ENCODE measurements around the gene EXOSC7. TPM values are rescaled to one million over a fixed set of nuclear protein-coding genes. Genes with fewer than 3 reads are reported as not detected.

The EXOSC7 gene
- total and polyA plus RNA-seq, 4 experiments from 2014 or later = 44.6 to 66.9 (median 47.3) TPM

DNA sequence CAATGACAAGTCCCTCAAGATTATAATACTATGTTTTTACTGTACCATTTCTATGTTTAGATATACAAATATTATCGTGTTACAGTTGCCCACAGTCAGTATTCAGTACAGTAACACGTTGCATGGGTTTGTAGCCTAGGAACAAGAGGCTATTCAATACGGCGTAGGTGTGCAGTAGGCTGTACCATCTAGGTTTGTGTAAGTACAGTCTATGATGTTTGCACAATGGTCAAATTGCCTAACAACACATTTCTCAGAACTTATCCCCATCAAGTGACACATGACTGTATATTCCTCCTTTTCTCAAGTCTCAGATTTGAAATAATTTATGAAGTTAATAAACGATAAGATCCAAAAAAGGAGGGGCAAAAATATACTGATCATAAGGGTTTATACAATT is 21.7 kb upstream of the EXOSC7 start:
- no peaks in the 10 kb centered on the region for H3K27me3 Mint-ChIP-seq
- no peak overlapping the region for H3K4me3 ChIP-seq (ENCODE audit: low read length in 2 of 2)
- H3K27ac Mint-ChIP-seq = no peak overlapping the region
- no peaks in the 10 kb centered on the region for H3K27me3 ChIP-seq (ENCODE audit: insufficient read depth, low read length)
- no peak overlapping the region for H3K27ac ChIP-seq (ENCODE audit: low read depth, low read length)
- no peaks in the 10 kb centered on the region for H3K9me3 ChIP-seq (ENCODE audit: control insufficient read depth in 1 of 2, low read length in 2 of 2)
- intact Hi-C loops (cut with micrococcal nuclease) = no loop called here
- H3K4me1 ChIP-seq (ENCODE audit: insufficient read depth, low read length) = no peaks in the 10 kb centered on the region
- H3K36me3 ChIP-seq (ENCODE audit: insufficient read depth, low read length) = peaks cover 13% of the 10 kb centered on the region
- no peaks in the 10 kb centered on the region for H3K9me3 Mint-ChIP-seq
- no peak overlapping the region for H3K4me3 Mint-ChIP-seq
- H3K4me1 Mint-ChIP-seq = peaks cover 6 to 25% (median 20%) of the 10 kb centered on the region in 4 donors
- ChIA-PET POLR2A (ENCODE audit: partially characterized antibody) (no interaction called here), CTCF (ENCODE audit: partially characterized antibody) (no interaction called here)
- DNase-seq = no peak
- H3K36me3 Mint-ChIP-seq = peaks cover 29 to 32% of the 10 kb centered on the region in 2 donors

DNA sequence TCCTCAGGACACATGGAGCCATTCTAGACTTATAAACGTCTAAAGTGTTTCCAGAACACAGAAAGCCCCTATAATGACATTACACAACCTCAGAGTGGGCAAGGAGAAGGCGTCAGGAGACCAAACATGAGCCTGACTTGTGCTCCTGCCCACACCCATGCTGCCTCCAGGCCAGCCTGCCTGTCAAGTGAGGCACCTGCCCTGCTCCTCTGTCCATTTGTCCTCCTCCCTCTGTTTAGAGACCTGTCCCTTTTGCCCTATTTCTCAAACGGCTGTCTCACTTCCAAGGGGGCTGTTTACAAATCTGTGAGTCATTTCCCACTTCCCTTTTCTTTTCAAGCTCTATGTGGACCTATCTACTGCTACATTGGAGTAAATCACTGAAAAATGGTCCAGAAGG is 21.1 kb upstream of the EXOSC7 start:
- H3K9me3 ChIP-seq (ENCODE audit: control insufficient read depth in 1 of 2, low read length in 2 of 2) = no peaks in the 10 kb centered on the region
- peaks cover 13% of the 10 kb centered on the region for H3K36me3 ChIP-seq (ENCODE audit: insufficient read depth, low read length)
- peaks cover 6 to 25% (median 20%) of the 10 kb centered on the region in 4 donors for H3K4me1 Mint-ChIP-seq
- H3K4me3 Mint-ChIP-seq = no peak overlapping the region
- peaks cover 31 to 32% of the 10 kb centered on the region in 2 donors for H3K36me3 Mint-ChIP-seq
- DNase-seq = no peak
- intact Hi-C loops (cut with micrococcal nuclease) = no loop called here
- H3K9me3 Mint-ChIP-seq = no peaks in the 10 kb centered on the region
- ChIA-PET POLR2A (ENCODE audit: partially characterized antibody) (no interaction called here), CTCF (ENCODE audit: partially characterized antibody) (no interaction called here)
- H3K4me1 ChIP-seq (ENCODE audit: insufficient read depth, low read length) = no peaks in the 10 kb centered on the region
- H3K4me3 ChIP-seq (ENCODE audit: low read length in 2 of 2) = no peak overlapping the region
- no peak overlapping the region for H3K27ac ChIP-seq (ENCODE audit: low read depth, low read length)
- H3K27me3 Mint-ChIP-seq = no peaks in the 10 kb centered on the region
- no peak overlapping the region for H3K27ac Mint-ChIP-seq
- no peaks in the 10 kb centered on the region for H3K27me3 ChIP-seq (ENCODE audit: insufficient read depth, low read length)

GRCh38 chr3:44955917-44956316 is 20.1 kb upstream of the EXOSC7 start:
- Mint-ChIP-seq H3K27me3 (no peaks in the 10 kb centered on the region), H3K27ac (peak overlapping the region in 2 of 7 donors; percentile 17 to 26), H3K4me3 (no peak overlapping the region), H3K4me1 (peaks cover 6 to 25% (median 23%) of the 10 kb centered on the region in 4 donors), H3K9me3 (no peaks in the 10 kb centered on the region), H3K36me3 (peaks cover 27 to 32% of the 10 kb centered on the region in 2 donors)
- H3K36me3 ChIP-seq (ENCODE audit: insufficient read depth, low read length) = peaks cover 13% of the 10 kb centered on the region
- CTCF ChIA-PET (ENCODE audit: partially characterized antibody) = no interaction called here
- DNase-seq = no peak
- no peaks in the 10 kb centered on the region for H3K27me3 ChIP-seq (ENCODE audit: insufficient read depth, low read length)
- H3K9me3 ChIP-seq (ENCODE audit: control insufficient read depth in 1 of 2, low read length in 2 of 2) = no peaks in the 10 kb centered on the region
- intact Hi-C loops (cut with micrococcal nuclease) = no loop called here
- H3K4me1 ChIP-seq (ENCODE audit: insufficient read depth, low read length) = no peaks in the 10 kb centered on the region
- H3K4me3 ChIP-seq (ENCODE audit: low read length in 2 of 2) = no peak overlapping the region
- POLR2A ChIA-PET (ENCODE audit: partially characterized antibody) = interaction anchor here (0.9 kb wide), 1 partner anchor 21 kb away, joined by 4 read pairs; no protein-coding TSS in a partner anchor
- H3K27ac ChIP-seq (ENCODE audit: low read depth, low read length) = no peak overlapping the region

DNA sequence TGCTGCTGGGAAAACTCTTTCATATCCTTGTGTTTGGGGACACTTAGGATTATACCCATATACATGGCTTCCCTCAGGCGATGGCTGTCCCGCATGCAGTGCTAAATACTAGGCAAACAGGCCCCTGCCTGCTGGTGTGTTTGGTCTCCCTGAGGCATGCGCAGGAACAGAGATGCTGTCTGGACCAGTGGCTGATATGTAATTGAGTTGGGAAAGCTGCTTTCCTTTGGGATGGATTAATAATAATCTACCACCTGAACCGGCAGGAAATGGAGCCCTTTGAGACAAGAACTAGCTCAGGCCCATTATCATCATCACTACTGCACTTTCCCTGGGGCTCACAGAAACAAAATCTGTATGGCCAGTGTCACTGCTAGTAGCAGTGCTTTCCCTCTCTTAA is 18.1 kb upstream of the EXOSC7 start:
- CTCF ChIA-PET (ENCODE audit: partially characterized antibody) = no interaction called here
- no peak overlapping the region for H3K27ac ChIP-seq (ENCODE audit: low read depth, low read length)
- Mint-ChIP-seq H3K27ac (no peak overlapping the region), H3K4me1 (peaks cover 10 to 31% (median 19%) of the 10 kb centered on the region in 4 donors), H3K36me3 (peaks cover 23 to 29% of the 10 kb centered on the region in 2 donors), H3K27me3 (no peaks in the 10 kb centered on the region), H3K4me3 (no peak overlapping the region), H3K9me3 (no peaks in the 10 kb centered on the region)
- POLR2A ChIA-PET (ENCODE audit: partially characterized antibody) = no interaction called here
- H3K4me1 ChIP-seq (ENCODE audit: insufficient read depth, low read length) = peaks cover 4% of the 10 kb centered on the region
- peaks cover 13% of the 10 kb centered on the region for H3K36me3 ChIP-seq (ENCODE audit: insufficient read depth, low read length)
- H3K27me3 ChIP-seq (ENCODE audit: insufficient read depth, low read length) = no peaks in the 10 kb centered on the region
- no peak for DNase-seq
- no peak overlapping the region for H3K4me3 ChIP-seq (ENCODE audit: low read length in 2 of 2)
- intact Hi-C loops (cut with micrococcal nuclease) = no loop called here
- H3K9me3 ChIP-seq (ENCODE audit: control insufficient read depth in 1 of 2, low read length in 2 of 2) = no peaks in the 10 kb centered on the region

DNA sequence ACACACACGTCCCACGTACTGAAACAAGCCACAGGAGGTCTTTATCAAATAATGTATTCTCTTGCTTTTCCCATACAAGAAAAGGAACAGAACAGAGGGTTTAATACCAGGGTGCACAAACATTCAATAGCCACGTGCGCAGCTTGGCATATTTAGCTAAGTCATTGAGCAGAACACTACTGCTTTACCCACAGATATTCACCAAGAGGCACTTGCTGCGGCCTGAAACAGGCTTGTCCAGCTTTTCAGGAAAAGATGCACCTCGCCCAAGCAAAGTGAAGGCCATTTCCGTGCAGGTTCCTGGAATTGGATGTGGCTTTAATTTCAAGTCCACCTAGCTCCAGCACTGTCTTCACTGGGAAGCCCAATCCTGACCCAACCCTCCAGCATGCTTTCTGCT is 17.7 kb upstream of the EXOSC7 start:
- Histone ChIP-seq H3K4me3 (ENCODE audit: low read length in 2 of 2) (no peak overlapping the region), H3K27ac (ENCODE audit: low read depth, low read length) (no peak overlapping the region), H3K4me1 (ENCODE audit: insufficient read depth, low read length) (peaks cover 4% of the 10 kb centered on the region), H3K36me3 (ENCODE audit: insufficient read depth, low read length) (peaks cover 13% of the 10 kb centered on the region), H3K27me3 (ENCODE audit: insufficient read depth, low read length) (no peaks in the 10 kb centered on the region), H3K9me3 (ENCODE audit: control insufficient read depth in 1 of 2, low read length in 2 of 2) (no peaks in the 10 kb centered on the region)
- Mint-ChIP-seq H3K9me3 (no peaks in the 10 kb centered on the region), H3K27me3 (no peaks in the 10 kb centered on the region), H3K36me3 (peaks cover 23 to 29% of the 10 kb centered on the region in 2 donors), H3K4me3 (no peak overlapping the region), H3K4me1 (peaks cover 12 to 34% (median 22%) of the 10 kb centered on the region in 4 donors), H3K27ac (no peak overlapping the region)
- POLR2A ChIA-PET (ENCODE audit: partially characterized antibody) = no interaction called here
- CTCF ChIA-PET (ENCODE audit: partially characterized antibody) = no interaction called here
- intact Hi-C loops (cut with micrococcal nuclease) = no loop called here
- no peak for DNase-seq

- no peaks in the 10 kb centered on the region for H3K27me3 ChIP-seq (ENCODE audit: insufficient read depth, low read length)
- H3K4me1 ChIP-seq (ENCODE audit: insufficient read depth, low read length) = peaks cover 4% of the 10 kb centered on the region
- Mint-ChIP-seq H3K27me3 (no peaks in the 10 kb centered on the region), H3K9me3 (no peaks in the 10 kb centered on the region), H3K36me3 (peaks cover 17 to 25% of the 10 kb centered on the region in 2 donors), H3K4me3 (no peak overlapping the region), H3K27ac (no peak overlapping the region), H3K4me1 (peaks cover 22 to 45% (median 38%) of the 10 kb centered on the region in 4 donors)
- no peak overlapping the region for H3K4me3 ChIP-seq (ENCODE audit: low read length in 2 of 2)
- H3K27ac ChIP-seq (ENCODE audit: low read depth, low read length) = no peak overlapping the region
- ChIA-PET POLR2A (ENCODE audit: partially characterized antibody) (no interaction called here), CTCF (ENCODE audit: partially characterized antibody) (no interaction called here)
- DNase-seq = no peak
- H3K9me3 ChIP-seq (ENCODE audit: control insufficient read depth in 1 of 2, low read length in 2 of 2) = no peaks in the 10 kb centered on the region
- intact Hi-C loops (cut with micrococcal nuclease) = no loop called here
- peaks cover 6% of the 10 kb centered on the region for H3K36me3 ChIP-seq (ENCODE audit: insufficient read depth, low read length)
These were observed 15.5 kb upstream of the EXOSC7 start for GRCh38 chr3:44960387-44961026.

DNA sequence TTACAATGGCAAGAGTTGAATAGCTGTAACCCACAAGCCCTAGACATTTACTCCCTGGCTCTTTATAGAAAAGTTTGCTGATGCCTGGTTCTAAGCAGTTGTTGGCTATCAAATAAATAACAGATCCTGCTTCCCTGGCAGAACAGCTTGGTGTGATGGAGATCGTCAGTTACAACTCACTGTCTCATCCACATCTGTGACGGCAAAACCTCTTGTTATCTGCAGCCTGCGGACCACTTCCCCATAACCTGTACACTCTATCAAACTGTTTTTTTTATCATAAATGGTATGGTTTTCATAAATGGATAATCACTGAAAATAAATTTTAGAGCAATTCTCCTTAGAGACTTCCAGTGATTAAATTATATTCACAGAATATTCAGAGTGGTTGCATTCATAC is 14.2 kb upstream of the EXOSC7 start:
- Mint-ChIP-seq H3K27ac (no peak overlapping the region), H3K4me1 (peaks cover 23 to 55% (median 39%) of the 10 kb centered on the region in 4 donors), H3K4me3 (no peak overlapping the region), H3K9me3 (no peaks in the 10 kb centered on the region), H3K27me3 (no peaks in the 10 kb centered on the region), H3K36me3 (peaks cover 13 to 21% of the 10 kb centered on the region in 2 donors)
- Histone ChIP-seq H3K4me3 (ENCODE audit: low read length in 2 of 2) (no peak overlapping the region), H3K4me1 (ENCODE audit: insufficient read depth, low read length) (peaks cover 4% of the 10 kb centered on the region), H3K9me3 (ENCODE audit: control insufficient read depth in 1 of 2, low read length in 2 of 2) (no peaks in the 10 kb centered on the region), H3K36me3 (ENCODE audit: insufficient read depth, low read length) (peaks cover 6% of the 10 kb centered on the region), H3K27me3 (ENCODE audit: insufficient read depth, low read length) (no peaks in the 10 kb centered on the region), H3K27ac (ENCODE audit: low read depth, low read length) (no peak overlapping the region)
- intact Hi-C loops (cut with micrococcal nuclease) = no loop called here
- CTCF ChIA-PET (ENCODE audit: partially characterized antibody) = interaction anchor here (1.0 kb wide), 1 partner anchor 15 kb away, joined by 3 read pairs; no protein-coding TSS in a partner anchor
- DNase-seq = no peak
- POLR2A ChIA-PET (ENCODE audit: partially characterized antibody) = no interaction called here
